GM12878 (cell line): ENCODE data around the gene ZNF469. TPM values are rescaled to one million over a fixed set of nuclear protein-coding genes. Genes with fewer than 3 reads are reported as not detected.

Experiments
- ATAC-seq: fragments of 200-7000 bp; cut with Tn5 transposase; 3 replicates; pipeline ENCODE4 v1.9.1; 2020; ENCODE audit warnings: mild to moderate bottlenecking, moderate library complexity
- BruUV-seq: library from RNA; stranded (reverse); fragments of 400-500 nt; replicated peaks from 2 replicates; lab custom pipeline; 2021; lab: Mats Ljungman, UMichigan
- CTCF ChIA-PET: fragments of 300-600 bp; sonication (Branson Sonifier 250); formaldehyde crosslinking; extraction: SDS; loops from one replicate; lab custom pipeline; 2021; ENCODE audit warnings: inconsistent platforms; lab: Yijun Ruan, JAX
- POLR2A ChIA-PET: fragments of 350-600 bp; formaldehyde crosslinking; extraction: SDS; loops from one replicate; lab custom pipeline; 2021; ENCODE audit warnings: inconsistent platforms; lab: Charles Lee
- RAD21 ChIA-PET: fragments of 300-600 bp; sonication (Branson Sonifier 250); formaldehyde crosslinking; loops from one replicate; lab custom pipeline; 2023; ENCODE audit warnings: antibody characterized with exemption; ENCODE audit not compliant: unreplicated experiment; lab: Charles Lee
- SMC1A ChIA-PET: fragments of 300-600 bp; sonication (Branson Sonifier 250); formaldehyde crosslinking; loops from one replicate; lab custom pipeline; 2023; ENCODE audit not compliant: unreplicated experiment, uncharacterized antibody; lab: Charles Lee
- DNase-seq: peaks from one replicate; pipeline ENCODE4 v3.0.0-alpha.2; 2011; ENCODE audit warnings: low read depth, low spot score
- FAIRE-seq: peaks from 3 replicates; lab custom pipeline; 2011; peaks lifted over from hg19 to GRCh38; lab: Jason Lieb, UNC
- H2AFZ ChIP-seq: 2 replicates; pipeline ENCODE4 v1.6.0; 2011; ENCODE audit warnings: low read depth, low read length, control low read depth; ENCODE audit not compliant: control insufficient read depth
- H3K27ac ChIP-seq: 2 replicates; pipeline ENCODE4 v1.5.1; 2011; ENCODE audit warnings: control low read depth; ENCODE audit not compliant: control insufficient read depth, insufficient read depth
- H3K27me3 ChIP-seq, 2 experiments: replicated peaks in 1 of 2; 2 replicates each; pipeline versions ENCODE4 v1.6.0 to v1.6.1; 2011; ENCODE audit warnings: low read length in 1 of 2; ENCODE audit not compliant: control insufficient read depth in 2 of 2, insufficient read depth in 2 of 2
- H3K36me3 ChIP-seq, 2 experiments: 2 replicates each; pipeline ENCODE4 v1.5.1; 2011; ENCODE audit warnings: low read length in 1 of 2; ENCODE audit not compliant: control insufficient read depth in 2 of 2, insufficient read depth in 2 of 2
- H3K4me1 ChIP-seq: 2 replicates; pipeline ENCODE4 v1.6.1; 2011; ENCODE audit warnings: mild to moderate bottlenecking, low read length, moderate library complexity, mixed read lengths; ENCODE audit not compliant: control insufficient read depth, insufficient read depth
- H3K4me2 ChIP-seq: 2 replicates; pipeline ENCODE4 v1.6.0; 2011; ENCODE audit warnings: control low read depth; ENCODE audit not compliant: control insufficient read depth, insufficient read depth
- H3K4me3 ChIP-seq: fragments of 200-600 bp; sonication (generic); 2 replicates; pipeline ENCODE4 v1.5.1; 2016
- H3K79me2 ChIP-seq: 2 replicates; pipeline ENCODE4 v1.6.0; 2011; ENCODE audit warnings: low read length; ENCODE audit not compliant: control insufficient read depth, insufficient read depth
- H3K9ac ChIP-seq: 2 replicates; pipeline ENCODE4 v1.8.0; 2011; ENCODE audit warnings: low read length, control low read depth, mixed read lengths; ENCODE audit not compliant: control insufficient read depth, insufficient read depth
- H3K9me3 ChIP-seq: replicated peaks from 3 replicates; pipeline ENCODE4 v1.5.1; 2011; ENCODE audit warnings: mild to moderate bottlenecking, low read length; ENCODE audit not compliant: control insufficient read depth, insufficient read depth
- H4K20me1 ChIP-seq: 2 replicates; pipeline ENCODE4 v1.6.0; 2011; ENCODE audit not compliant: control insufficient read depth, insufficient read depth
- BRCA1 ChIP-seq: IDR thresholded peaks from 2 replicates; pipeline ENCODE4 v1.6.1; 2011; ENCODE audit warnings: low read depth, low read length, improper control_type of control experiment
- CEBPZ ChIP-seq: fragments of 150-350 bp; IDR thresholded peaks from 2 replicates; pipeline ENCODE4 v1.6.1; 2016; ENCODE audit warnings: low read depth, low read length
- GATAD2B ChIP-seq: fragments of 450-650 bp; conservative IDR thresholded peaks from 2 replicates; pipeline ENCODE4 v1.6.1; 2017; ENCODE audit warnings: low read depth, mild to moderate bottlenecking, moderate library complexity
- NFIC ChIP-seq: IDR thresholded peaks from 2 replicates; pipeline ENCODE4 v1.6.1; 2012; ENCODE audit warnings: low read depth, mild to moderate bottlenecking, inconsistent platforms, low read length, moderate library complexity
- NR2F1 ChIP-seq: fragments of 450-650 bp; conservative IDR thresholded peaks from 2 replicates; pipeline ENCODE4 v1.6.1; 2017; ENCODE audit warnings: mild to moderate bottlenecking
- NRF1 ChIP-seq: conservative IDR thresholded peaks from 2 replicates; pipeline ENCODE4 v1.6.1; 2011; ENCODE audit warnings: mild to moderate bottlenecking, low read depth, low read length, improper control_type of control experiment
- PAX8 ChIP-seq: fragments of 450-650 bp; IDR thresholded peaks from 2 replicates; pipeline ENCODE4 v1.6.1; 2017; ENCODE audit warnings: mild to moderate bottlenecking, moderate library complexity
- POLR2AphosphoS5 ChIP-seq: IDR thresholded peaks from 2 replicates; pipeline ENCODE4 v1.6.1; 2011; ENCODE audit warnings: mild to moderate bottlenecking, low read length, inconsistent platforms
- POU2F2 ChIP-seq: IDR thresholded peaks from 3 replicates; pipeline ENCODE4 v1.6.1; 2011; ENCODE audit warnings: low read depth, mild to moderate bottlenecking, low read length, borderline replicate concordance
- RB1 ChIP-seq: fragments of 450-650 bp; formaldehyde crosslinking; IDR thresholded peaks from 2 replicates; pipeline ENCODE4 v1.6.1; 2017; ENCODE audit warnings: mild to moderate bottlenecking, borderline replicate concordance
- SMARCA5 ChIP-seq: fragments of 450-650 bp; IDR thresholded peaks from 2 replicates; pipeline ENCODE4 v1.6.1; 2017; ENCODE audit warnings: mild to moderate bottlenecking
- SREBF1 ChIP-seq: IDR thresholded peaks from 2 replicates; pipeline ENCODE4 v1.6.1; 2012; ENCODE audit warnings: mild to moderate bottlenecking, low read length
- TCF3 ChIP-seq: IDR thresholded peaks from 2 replicates; pipeline ENCODE4 v1.6.1; 2012; ENCODE audit warnings: low read depth, mild to moderate bottlenecking, low read length, borderline replicate concordance; ENCODE audit not compliant: insufficient read depth
- ZBTB40 ChIP-seq: fragments of 450-650 bp; IDR thresholded peaks from 2 replicates; pipeline ENCODE4 v1.6.1; 2016; ENCODE audit warnings: mild to moderate bottlenecking, moderate library complexity, borderline replicate concordance
- ZSCAN29 ChIP-seq: fragments of 450-650 bp; IDR thresholded peaks from 2 replicates; pipeline ENCODE4 v1.6.1; 2017; ENCODE audit warnings: mild to moderate bottlenecking, moderate library complexity
- ZZZ3 ChIP-seq: IDR thresholded peaks from 2 replicates; pipeline ENCODE4 v1.6.1; 2011; ENCODE audit warnings: low read depth; ENCODE audit not compliant: control insufficient read depth, insufficient read length
- WGBS: methylation state at CpG from one replicate; pipeline ENCODE4 v1.1.6; 2016; ENCODE audit warnings: low lambda C conversion rate; ENCODE audit not compliant: insufficient replicate concordance, insufficient coverage; ENCODE audit errors: missing lambda C conversion rate; 5-methylcytosine and 5-hydroxymethylcytosine counted together
- in situ Hi-C: fragments of 300-500 bp; cut with MboI; formaldehyde crosslinking; loops from 9 replicates; pipeline ENCODE4 v1.14.3; 2018; ENCODE audit warnings: mixed read lengths
- intact Hi-C: fragments of 100-400 bp; cut with micrococcal nuclease; formaldehyde crosslinking; loops from one replicate; pipeline ENCODE4 v1.14.2; 2022; ENCODE audit not compliant: unreplicated experiment
- polyA plus RNA-seq, 11 experiments: library from polyadenylated mRNA; depleted of rRNA in 4 of 11; unstranded in 6 of 11; stranded (reverse) in 5 of 11; fragments of >200 nt; fragmentation: Nextera tagmentation in 4 of 11; fragmentation: Illumina TruSeq in 1 of 11; extraction: Ambion mirVana in 4 of 11; extraction: Trizol in 1 of 11; gene quantifications; 1 replicate in 1 of 11; 2 replicates in 10 of 11; pipeline versions ENCODE4 v1.2.1 to v1.2.3, GENCODE V29; 2011 to 2016; ENCODE audit warnings: inconsistent platforms in 2 of 11, missing spikeins in 2 of 11, low read depth in 1 of 11
- total RNA-seq, 4 experiments: library from RNA; depleted of rRNA in 3 of 4; stranded (reverse); fragments of >200 nt in 3 of 4; fragmentation: Illumina TruSeq in 1 of 4; extraction: Trizol in 1 of 4; gene quantifications; 2 replicates each; pipeline versions ENCODE4 v1.2.1 to v1.2.3, GENCODE V29; 2013 to 2021
- TF ChIP-seq, protein P1 (sequence below): IDR thresholded peaks from 2 replicates; pipeline ENCODE4 v1.6.1; 2012; ENCODE audit warnings: low read depth, low read length, improper control_type of control experiment

Gene ZNF469
- total and polyA plus RNA-seq, 10 of the 15 experiments (the other 5 are each of a cell fraction or from before 2014, with no cell fraction given), result 0.01 to 0.21 (median 0.04) TPM; not detected in 3

GRCh38 chr16:88373211-88373610 lies 9.5 kb upstream of the ZNF469 start:
- in situ Hi-C loops, result no loop called here
- DNase-seq, result no peak
- no peak for FAIRE-seq
- ChIA-PET SMC1A (no interaction called here), POLR2A (no interaction called here), RAD21 (no interaction called here), CTCF (no interaction called here)
- no peak overlapping the region for H3K4me3 ChIP-seq
- no peaks in the 10 kb centered on the region for H3K4me1 ChIP-seq
- no peak overlapping the region for H3K4me2 ChIP-seq
- peaks cover 1% of the 10 kb centered on the region; the same call in 1 of the 3 replicates for H3K9me3 ChIP-seq
- ATAC-seq, result no peak
- no peak overlapping the region for H2AFZ ChIP-seq
- WGBS, result 13% methylated on average over 2 of the region's 2 CpGs
- H3K27ac ChIP-seq, result no peak overlapping the region
- H3K9ac ChIP-seq, result no peak overlapping the region
- intact Hi-C loops, result no loop called here
- no peaks in the 10 kb centered on the region for H4K20me1 ChIP-seq
- H3K79me2 ChIP-seq, result no peaks in the 10 kb centered on the region
- H3K36me3 ChIP-seq, result no peaks in the 10 kb centered on the region
- no peaks in the 10 kb centered on the region for H3K27me3 ChIP-seq
- no TSS peak for BruUV-seq
- TF ChIP-seq SREBF1 (no peak), ZSCAN29 (no peak), PAX8 (no peak), TCF3 (no peak), ZZZ3 (no peak), ZBTB40 (no peak), RB1 (no peak), POU2F2 (no peak), GATAD2B (no peak), BRCA1 (no peak), NFIC (no peak), POLR2AphosphoS5 (no peak), SMARCA5 (no peak), CEBPZ (no peak), NR2F1 (no peak), NRF1 (no peak)
- TF ChIP-seq, protein P1, sequence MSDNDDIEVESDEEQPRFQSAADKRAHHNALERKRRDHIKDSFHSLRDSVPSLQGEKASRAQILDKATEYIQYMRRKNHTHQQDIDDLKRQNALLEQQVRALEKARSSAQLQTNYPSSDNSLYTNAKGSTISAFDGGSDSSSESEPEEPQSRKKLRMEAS, result no peak
